GM12878 (cell line): ENCODE measurements around the gene PERCC1.

Source experiments
- ATF3 ChIP-seq: IDR thresholded peaks from 2 replicates; pipeline ENCODE4 v1.6.1; 2011; ENCODE audit warnings: low read depth, mild to moderate bottlenecking, low read length, moderate library complexity, borderline replicate concordance; ENCODE audit errors: extremely low read depth
- DPF2 ChIP-seq: fragments of 450-650 bp; IDR thresholded peaks from 2 replicates; pipeline ENCODE4 v1.6.1; 2017; ENCODE audit warnings: mild to moderate bottlenecking
- E2F4 ChIP-seq: IDR thresholded peaks from 2 replicates; pipeline ENCODE4 v1.6.1; 2012; ENCODE audit warnings: low read depth, low read length, improper control_type of control experiment

GRCh38 chr16:1471569-1472194, 40.8 kb downstream of the PERCC1 start:
- no peak for TF ChIP-seq E2F4
- no peak for TF ChIP-seq ATF3
- TF ChIP-seq DPF2: no peak
